GM23338 (cell line): ENCODE data around the gene MET. TPM values are rescaled to one million over a fixed set of nuclear protein-coding genes. Genes with fewer than 3 reads are reported as not detected.
A peak's percentile ranks its signal among the peaks of the same experiment; 100 is the strongest.

Source experiments
- ATAC-seq: fragments of 200-7000 bp; cut with Tn5 transposase; 3 replicates; pipeline ENCODE4 v1.9.1; 2020
- DNase-seq: peaks from one replicate; pipeline ENCODE4 v3.0.0-alpha.2; 2015; ENCODE audit warnings: low spot score
- H2AFZ ChIP-seq: fragments of 200-600 bp; sonication (generic); 2 replicates; pipeline ENCODE4 v1.8.0; 2016; ENCODE audit warnings: antibody characterized with exemption, mild to moderate bottlenecking, moderate library complexity
- H3F3A ChIP-seq: fragments of 200-600 bp; sonication (generic); replicated peaks from 2 replicates; pipeline ENCODE4 v1.8.0; 2017; ENCODE audit warnings: antibody characterized with exemption, mixed run types, low read depth
- H3K27ac ChIP-seq: fragments of 200-600 bp; sonication (generic); 2 replicates; pipeline ENCODE4 v1.6.1; 2016; ENCODE audit warnings: low read depth
- H3K27me3 ChIP-seq: fragments of 200-600 bp; sonication (generic); 2 replicates; pipeline ENCODE4 v1.8.0; 2016; ENCODE audit warnings: mild to moderate bottlenecking, mixed run types, moderate library complexity; ENCODE audit not compliant: insufficient read depth
- H3K36me3 ChIP-seq: fragments of 200-600 bp; sonication (generic); 2 replicates; pipeline ENCODE4 v1.8.0; 2016; ENCODE audit warnings: mild to moderate bottlenecking; ENCODE audit not compliant: insufficient read depth
- H3K4me1 ChIP-seq: fragments of 200-600 bp; sonication (generic); 2 replicates; pipeline ENCODE4 v1.8.0; 2016; ENCODE audit warnings: mild to moderate bottlenecking, moderate library complexity; ENCODE audit not compliant: insufficient read depth
- H3K4me2 ChIP-seq: fragments of 200-600 bp; sonication (generic); 2 replicates; pipeline ENCODE4 v1.7.1; 2017; ENCODE audit warnings: mixed run types
- H3K4me3 ChIP-seq: fragments of 200-600 bp; sonication (generic); 2 replicates; pipeline ENCODE4 v1.6.1; 2016; ENCODE audit warnings: mixed run types
- H3K79me2 ChIP-seq: fragments of 200-600 bp; sonication (generic); replicated peaks from 2 replicates; pipeline ENCODE4 v1.8.0; 2017; ENCODE audit warnings: mild to moderate bottlenecking; ENCODE audit not compliant: insufficient read depth
- H3K9me2 ChIP-seq: fragments of 200-600 bp; sonication (generic); 2 replicates; pipeline ENCODE4 v1.8.0; 2017; ENCODE audit not compliant: insufficient read depth
- H4K20me1 ChIP-seq: fragments of 200-600 bp; sonication (generic); replicated peaks from 2 replicates; pipeline ENCODE4 v1.8.0; 2017; ENCODE audit warnings: mild to moderate bottlenecking; ENCODE audit not compliant: insufficient read depth
- H3K27ac Mint-ChIP-seq: 2 replicates; pipeline ENCODE4 v1.8.0; 2020; ENCODE audit warnings: inconsistent platforms, mild to moderate bottlenecking, moderate library complexity, mixed read lengths
- H3K27me3 Mint-ChIP-seq: 3 replicates; pipeline ENCODE4 v1.8.0; 2022; ENCODE audit warnings: low read depth, mild to moderate bottlenecking, moderate library complexity, mixed read lengths, inconsistent platforms; ENCODE audit not compliant: insufficient read depth, poor library complexity
- H3K36me3 Mint-ChIP-seq: 3 replicates; pipeline ENCODE4 v1.8.0; 2021; ENCODE audit warnings: low read depth, mild to moderate bottlenecking, inconsistent platforms, moderate library complexity, mixed read lengths
- H3K4me1 Mint-ChIP-seq: 3 replicates; pipeline ENCODE4 v1.8.0; 2020; ENCODE audit warnings: mild to moderate bottlenecking, inconsistent platforms, mixed read lengths
- H3K4me3 Mint-ChIP-seq: 3 replicates; pipeline ENCODE4 v1.8.0; 2021; ENCODE audit warnings: moderate library complexity, mild to moderate bottlenecking, inconsistent platforms, mixed read lengths
- H3K9me3 Mint-ChIP-seq: 3 replicates; pipeline ENCODE4 v1.8.0; 2020; ENCODE audit warnings: moderate library complexity, mild to moderate bottlenecking, inconsistent platforms, mixed read lengths
- CREB1 ChIP-seq: fragments of 250-450 bp; sonication (Bioruptor Pico); IDR thresholded peaks from 2 replicates; pipeline ENCODE4 v1.5.0; 2020; ENCODE audit warnings: low read depth, mild to moderate bottlenecking, moderate library complexity
- EZH2 ChIP-seq: fragments of 200-600 bp; sonication (generic); IDR thresholded peaks from one replicate; pipeline ENCODE4 v1.8.0; 2017; ENCODE audit warnings: antibody characterized with exemption, mild to moderate bottlenecking, low read depth; ENCODE audit not compliant: unreplicated experiment
- EZH2phosphoT487 ChIP-seq: fragments of 200-600 bp; sonication (generic); IDR thresholded peaks from one replicate; pipeline ENCODE4 v1.8.1; 2018; ENCODE audit warnings: antibody characterized with exemption; ENCODE audit not compliant: unreplicated experiment
- STAT1 ChIP-seq: IDR thresholded peaks from one replicate; pipeline ENCODE4 v1.6.1; 2016; ENCODE audit warnings: antibody characterized with exemption; ENCODE audit not compliant: unreplicated experiment
- ZNF114 ChIP-seq: fragments of 250-450 bp; sonication (Bioruptor Pico); IDR thresholded peaks from 2 replicates; pipeline ENCODE4 v1.5.0; 2020; ENCODE audit warnings: mild to moderate bottlenecking, moderate library complexity
- ZNF331 ChIP-seq: fragments of 250-450 bp; sonication (Bioruptor Pico); IDR thresholded peaks from 2 replicates; pipeline ENCODE4 v1.5.0; 2020; ENCODE audit warnings: low read depth, mild to moderate bottlenecking, moderate library complexity
- ZNF462 ChIP-seq: fragments of 250-450 bp; sonication (Bioruptor Pico); IDR thresholded peaks from 2 replicates; pipeline ENCODE4 v1.5.0; 2020; ENCODE audit warnings: mild to moderate bottlenecking, moderate library complexity
- polyA plus RNA-seq: library from polyadenylated mRNA; unstranded; fragments of >200 nt; fragmentation: Nextera tagmentation; extraction: Ambion mirVana; gene quantifications from 2 replicates; pipeline ENCODE4 v1.2.1, GENCODE V29; 2016
- total RNA-seq: library from RNA; depleted of rRNA; stranded (reverse); fragments of >200 nt; shearing (Covaris generic); gene quantifications from 2 replicates; pipeline ENCODE4 v1.2.3, GENCODE V29; 2014
- TF ChIP-seq, protein P1 (sequence below), 2 experiments: fragments of 200-600 bp in 1 of 2; sonication (generic) in 1 of 2; conservative IDR thresholded peaks; 2 replicates each; pipeline versions ENCODE4 v1.5.1 to v1.6.1; 2016 to 2017; ENCODE audit warnings: antibody characterized with exemption in 2 of 2, low read depth in 2 of 2, mild to moderate bottlenecking in 2 of 2, moderate library complexity in 1 of 2
- TF ChIP-seq, protein P2 (sequence below): IDR thresholded peaks from 2 replicates; pipeline ENCODE4 v1.6.1; 2016; ENCODE audit warnings: antibody characterized with exemption

The MET gene
- total and polyA plus RNA-seq, 2 experiments from 2014 or later, result 4.8 to 23.1 TPM

DNA sequence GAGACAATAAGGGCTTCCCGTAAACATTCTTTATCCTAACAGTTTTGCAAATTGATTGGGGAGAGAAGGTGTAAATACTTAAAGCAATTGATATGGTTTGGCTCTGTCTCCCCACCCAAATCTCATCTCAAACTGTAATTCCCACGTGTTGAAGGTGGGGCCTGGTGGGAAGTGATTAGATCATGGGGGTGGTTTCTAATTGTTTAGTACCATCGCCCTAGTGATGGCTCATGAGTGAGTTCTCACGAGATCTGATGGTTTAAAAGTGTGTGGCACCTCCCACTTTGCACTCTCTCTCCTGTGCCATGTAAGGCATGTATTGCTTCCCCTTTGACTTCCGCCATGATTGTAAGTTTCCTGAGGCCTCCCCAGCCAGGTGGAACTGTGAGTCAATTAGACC is 168.3 kb downstream of the MET start:
- no peaks in the 10 kb centered on the region for H3K36me3 Mint-ChIP-seq
- H3K27ac Mint-ChIP-seq, result no peak overlapping the region
- H3K4me3 ChIP-seq, result no peak overlapping the region
- peak overlapping the region; percentile 38; the same call in 1 of the 2 replicates for H2AFZ ChIP-seq
- no peaks in the 10 kb centered on the region for H3K9me3 Mint-ChIP-seq
- no peaks in the 10 kb centered on the region; the same call in 1 of the 2 replicates for H3K4me1 ChIP-seq
- H3K36me3 ChIP-seq, result no peaks in the 10 kb centered on the region
- H3F3A ChIP-seq, result no peaks in the 10 kb centered on the region
- H3K27ac ChIP-seq, result no peak overlapping the region
- no peak for ATAC-seq
- no peaks in the 10 kb centered on the region for H3K9me2 ChIP-seq
- TF ChIP-seq EZH2, result no peak
- no peak overlapping the region for H3K4me3 Mint-ChIP-seq
- no peak for DNase-seq
- H3K27me3 ChIP-seq, result no peaks in the 10 kb centered on the region
- H3K4me1 Mint-ChIP-seq, result peaks cover 2% of the 10 kb centered on the region
- H3K79me2 ChIP-seq, result no peaks in the 10 kb centered on the region
- no peaks in the 10 kb centered on the region for H4K20me1 ChIP-seq
- no peaks in the 10 kb centered on the region for H3K27me3 Mint-ChIP-seq
- no peak overlapping the region for H3K4me2 ChIP-seq

DNA sequence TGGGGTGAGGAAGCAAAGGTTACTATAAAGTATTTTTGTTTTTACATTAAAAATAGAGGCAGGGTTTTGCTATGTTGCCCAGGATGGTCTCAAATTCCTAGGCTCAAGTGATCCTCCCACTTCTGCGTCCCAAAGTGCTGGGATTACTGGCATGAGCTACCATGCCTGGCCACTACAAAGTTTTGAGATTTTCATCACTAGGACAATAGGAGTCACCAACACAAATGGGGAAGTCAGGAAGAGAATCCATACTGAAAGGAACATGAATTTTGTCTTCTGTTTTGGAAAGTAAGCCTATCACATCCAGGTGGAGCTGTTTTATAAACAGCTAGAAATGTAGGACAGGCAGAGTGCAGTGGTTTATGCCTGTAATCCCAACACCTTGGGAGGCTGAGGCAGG is 170.4 kb downstream of the MET start:
- no peaks in the 10 kb centered on the region for H3K79me2 ChIP-seq
- no peak for ATAC-seq
- H3F3A ChIP-seq, result no peaks in the 10 kb centered on the region
- no peaks in the 10 kb centered on the region for H4K20me1 ChIP-seq
- Mint-ChIP-seq H3K4me3 (no peak overlapping the region), H3K27ac (no peak overlapping the region), H3K4me1 (peaks cover 2% of the 10 kb centered on the region), H3K9me3 (no peaks in the 10 kb centered on the region), H3K27me3 (no peaks in the 10 kb centered on the region), H3K36me3 (no peaks in the 10 kb centered on the region)
- no peak for DNase-seq
- H3K4me3 ChIP-seq, result no peak overlapping the region
- no peaks in the 10 kb centered on the region; the same call in 1 of the 2 replicates for H3K4me1 ChIP-seq
- TF ChIP-seq, protein P1, sequence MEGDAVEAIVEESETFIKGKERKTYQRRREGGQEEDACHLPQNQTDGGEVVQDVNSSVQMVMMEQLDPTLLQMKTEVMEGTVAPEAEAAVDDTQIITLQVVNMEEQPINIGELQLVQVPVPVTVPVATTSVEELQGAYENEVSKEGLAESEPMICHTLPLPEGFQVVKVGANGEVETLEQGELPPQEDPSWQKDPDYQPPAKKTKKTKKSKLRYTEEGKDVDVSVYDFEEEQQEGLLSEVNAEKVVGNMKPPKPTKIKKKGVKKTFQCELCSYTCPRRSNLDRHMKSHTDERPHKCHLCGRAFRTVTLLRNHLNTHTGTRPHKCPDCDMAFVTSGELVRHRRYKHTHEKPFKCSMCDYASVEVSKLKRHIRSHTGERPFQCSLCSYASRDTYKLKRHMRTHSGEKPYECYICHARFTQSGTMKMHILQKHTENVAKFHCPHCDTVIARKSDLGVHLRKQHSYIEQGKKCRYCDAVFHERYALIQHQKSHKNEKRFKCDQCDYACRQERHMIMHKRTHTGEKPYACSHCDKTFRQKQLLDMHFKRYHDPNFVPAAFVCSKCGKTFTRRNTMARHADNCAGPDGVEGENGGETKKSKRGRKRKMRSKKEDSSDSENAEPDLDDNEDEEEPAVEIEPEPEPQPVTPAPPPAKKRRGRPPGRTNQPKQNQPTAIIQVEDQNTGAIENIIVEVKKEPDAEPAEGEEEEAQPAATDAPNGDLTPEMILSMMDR (conservative IDR thresholded peaks at IDR 0.05; ENCODE audit: low read depth in 2 of 2), result no peak
- TF ChIP-seq STAT1 (no peak), CREB1 (no peak), ZNF114 (CRISPR knock-in tag) (no peak), ZNF462 (CRISPR knock-in tag) (no peak), EZH2 (no peak), EZH2phosphoT487 (no peak), ZNF331 (no peak)
- TF ChIP-seq, protein P2, sequence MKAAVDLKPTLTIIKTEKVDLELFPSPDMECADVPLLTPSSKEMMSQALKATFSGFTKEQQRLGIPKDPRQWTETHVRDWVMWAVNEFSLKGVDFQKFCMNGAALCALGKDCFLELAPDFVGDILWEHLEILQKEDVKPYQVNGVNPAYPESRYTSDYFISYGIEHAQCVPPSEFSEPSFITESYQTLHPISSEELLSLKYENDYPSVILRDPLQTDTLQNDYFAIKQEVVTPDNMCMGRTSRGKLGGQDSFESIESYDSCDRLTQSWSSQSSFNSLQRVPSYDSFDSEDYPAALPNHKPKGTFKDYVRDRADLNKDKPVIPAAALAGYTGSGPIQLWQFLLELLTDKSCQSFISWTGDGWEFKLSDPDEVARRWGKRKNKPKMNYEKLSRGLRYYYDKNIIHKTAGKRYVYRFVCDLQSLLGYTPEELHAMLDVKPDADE, result no peak
- no peaks in the 10 kb centered on the region for H3K9me2 ChIP-seq
- H3K36me3 ChIP-seq, result no peaks in the 10 kb centered on the region
- peak overlapping the region; percentile 34; the same call in 1 of the 2 replicates for H2AFZ ChIP-seq
- H3K27me3 ChIP-seq, result no peaks in the 10 kb centered on the region
- no peak overlapping the region for H3K4me2 ChIP-seq
- no peak overlapping the region for H3K27ac ChIP-seq
